DOHH2 (cell line): Measurements from ENCODE around the gene CRIM1.

ENCODE experiments used
- H3F3A ChIP-seq: fragments of 200-600 bp; sonication (generic), shearing (Covaris generic); 2 replicates; pipeline ENCODE4 v1.6.0; 2016; ENCODE audit warnings: antibody characterized with exemption, mild to moderate bottlenecking; ENCODE audit not compliant: control insufficient read depth, insufficient read depth
- H3K27ac ChIP-seq: fragments of 200-600 bp; sonication (generic); 2 replicates; pipeline ENCODE4 v1.5.1; 2014; ENCODE audit warnings: low read depth, mild to moderate bottlenecking, low read length, moderate library complexity
- H3K27me3 ChIP-seq: fragments of 200-600 bp; sonication (generic); 2 replicates; pipeline ENCODE4 v1.6.1; 2014; ENCODE audit warnings: mild to moderate bottlenecking, low read length, mixed read lengths; ENCODE audit not compliant: control insufficient read depth
- H3K36me3 ChIP-seq: fragments of 200-600 bp; sonication (generic); 2 replicates; pipeline ENCODE4 v1.6.1; 2014; ENCODE audit warnings: mild to moderate bottlenecking, low read length, moderate library complexity, mixed read lengths; ENCODE audit not compliant: control insufficient read depth
- H3K4me1 ChIP-seq: fragments of 200-600 bp; sonication (generic); 2 replicates; pipeline ENCODE4 v1.6.1; 2014; ENCODE audit warnings: mild to moderate bottlenecking, low read length, mixed read lengths; ENCODE audit not compliant: control insufficient read depth
- H3K4me2 ChIP-seq: fragments of 200-600 bp; sonication (generic); 2 replicates; pipeline ENCODE4 v1.6.0; 2014; ENCODE audit warnings: mild to moderate bottlenecking, low read length, moderate library complexity
- H3K4me3 ChIP-seq: fragments of 200-600 bp; sonication (generic); 2 replicates; pipeline ENCODE4 v1.5.1; 2014; ENCODE audit warnings: mild to moderate bottlenecking, low read length, mixed read lengths
- H3K79me2 ChIP-seq: fragments of 200-600 bp; sonication (generic); 2 replicates; pipeline ENCODE4 v1.6.1; 2014; ENCODE audit warnings: mild to moderate bottlenecking, low read length, mixed read lengths; ENCODE audit not compliant: control insufficient read depth
- H3K9me2 ChIP-seq: fragments of 200-600 bp; sonication (generic); replicated peaks from 2 replicates; pipeline ENCODE4 v1.6.1; 2014; ENCODE audit warnings: mild to moderate bottlenecking, low read length, mixed read lengths; ENCODE audit not compliant: control insufficient read depth
- H3K9me3 ChIP-seq: fragments of 200-600 bp; sonication (generic); 2 replicates; pipeline ENCODE4 v1.6.1; 2014; ENCODE audit warnings: antibody characterized with exemption, low read length, mixed read lengths; ENCODE audit not compliant: control insufficient read depth, insufficient read depth
- H4K20me1 ChIP-seq: fragments of 200-600 bp; sonication (generic); 2 replicates; pipeline ENCODE4 v1.6.0; 2014; ENCODE audit warnings: low read depth, mild to moderate bottlenecking, antibody characterized with exemption, low read length, moderate library complexity; ENCODE audit not compliant: control insufficient read depth, insufficient read depth
- CTCF ChIP-seq: fragments of 200-600 bp; sonication (generic); IDR thresholded peaks from one replicate; pipeline ENCODE4 v1.5.1; 2014; ENCODE audit warnings: antibody characterized with exemption, mild to moderate bottlenecking, low read depth, low read length; ENCODE audit not compliant: poor library complexity, severe bottlenecking
- EZH2phosphoT487 ChIP-seq: fragments of 200-600 bp; sonication (generic); IDR thresholded peaks from 2 replicates; pipeline ENCODE4 v1.6.1; 2017; ENCODE audit warnings: borderline replicate concordance, mild to moderate bottlenecking, antibody characterized with exemption, low read length, moderate library complexity, mixed read lengths

The CRIM1 gene

GRCh38 chr2:36337354-36337753 lies 18.2 kb upstream of the CRIM1 start:
- peaks cover 6% of the 10 kb centered on the region; the same call in 1 of the 2 replicates for H3K27me3 ChIP-seq
- H3K9me2 ChIP-seq = no peaks in the 10 kb centered on the region
- no peaks in the 10 kb centered on the region for H3K36me3 ChIP-seq
- H3K4me3 ChIP-seq = no peak overlapping the region
- no peak for TF ChIP-seq EZH2phosphoT487
- H3K4me2 ChIP-seq = no peak overlapping the region
- no peak overlapping the region for H3K27ac ChIP-seq
- no peaks in the 10 kb centered on the region for H4K20me1 ChIP-seq
- no peaks in the 10 kb centered on the region for H3K9me3 ChIP-seq
- H3K4me1 ChIP-seq = no peaks in the 10 kb centered on the region
- H3F3A ChIP-seq = no peaks in the 10 kb centered on the region
- no peaks in the 10 kb centered on the region for H3K79me2 ChIP-seq

- no peaks in the 10 kb centered on the region for H3K9me3 ChIP-seq
- no peaks in the 10 kb centered on the region for H3F3A ChIP-seq
- no peaks in the 10 kb centered on the region for H4K20me1 ChIP-seq
- no peaks in the 10 kb centered on the region for H3K36me3 ChIP-seq
- no peak overlapping the region for H3K4me3 ChIP-seq
- no peaks in the 10 kb centered on the region for H3K79me2 ChIP-seq
- no peak overlapping the region for H3K4me2 ChIP-seq
- no peak overlapping the region for H3K27ac ChIP-seq
- H3K27me3 ChIP-seq = peaks cover 6% of the 10 kb centered on the region; the same call in 1 of the 2 replicates
- H3K9me2 ChIP-seq = no peaks in the 10 kb centered on the region
- TF ChIP-seq EZH2phosphoT487 (no peak), CTCF (no peak)
- no peaks in the 10 kb centered on the region for H3K4me1 ChIP-seq
These were observed 17.3 kb upstream of the CRIM1 start for GRCh38 chr2:36338124-36338826.

GRCh38 chr2:36338827-36339145 lies 16.8 kb upstream of the CRIM1 start:
- H4K20me1 ChIP-seq = no peaks in the 10 kb centered on the region
- H3K27me3 ChIP-seq = peaks cover 6% of the 10 kb centered on the region; the same call in 1 of the 2 replicates
- H3K9me2 ChIP-seq = no peaks in the 10 kb centered on the region
- TF ChIP-seq CTCF (no peak), EZH2phosphoT487 (no peak)
- H3K4me1 ChIP-seq = no peaks in the 10 kb centered on the region
- no peaks in the 10 kb centered on the region for H3K79me2 ChIP-seq
- no peaks in the 10 kb centered on the region for H3F3A ChIP-seq
- H3K9me3 ChIP-seq = no peaks in the 10 kb centered on the region
- H3K4me2 ChIP-seq = no peak overlapping the region
- H3K36me3 ChIP-seq = no peaks in the 10 kb centered on the region
- H3K4me3 ChIP-seq = no peak overlapping the region
- H3K27ac ChIP-seq = no peak overlapping the region

- H3K27me3 ChIP-seq = peaks cover 6% of the 10 kb centered on the region; the same call in 1 of the 2 replicates
- H3K4me2 ChIP-seq = no peak overlapping the region
- no peaks in the 10 kb centered on the region for H3K9me3 ChIP-seq
- no peak for TF ChIP-seq EZH2phosphoT487
- H3K36me3 ChIP-seq = no peaks in the 10 kb centered on the region
- H3K27ac ChIP-seq = no peak overlapping the region
- no peaks in the 10 kb centered on the region for H4K20me1 ChIP-seq
- H3K9me2 ChIP-seq = no peaks in the 10 kb centered on the region
- no peaks in the 10 kb centered on the region for H3K79me2 ChIP-seq
- no peaks in the 10 kb centered on the region for H3F3A ChIP-seq
- no peaks in the 10 kb centered on the region for H3K4me1 ChIP-seq
- H3K4me3 ChIP-seq = no peak overlapping the region
These were observed 15.9 kb upstream of the CRIM1 start for GRCh38 chr2:36339607-36340218.
